Effector CD4-positive, alpha-beta T cell (primary cell): ENCODE measurements around the gene CAMK1.

Experiments used
- DNase-seq: peaks from one replicate; pipeline ENCODE4 v3.0.0-alpha.2; 2020
- total RNA-seq: gene quantifications from one replicate; lab custom pipeline; 2026; lab: John Stamatoyannopoulos, UW

The CAMK1 gene
- total RNA-seq, result 1.3 reads per million

DNA sequence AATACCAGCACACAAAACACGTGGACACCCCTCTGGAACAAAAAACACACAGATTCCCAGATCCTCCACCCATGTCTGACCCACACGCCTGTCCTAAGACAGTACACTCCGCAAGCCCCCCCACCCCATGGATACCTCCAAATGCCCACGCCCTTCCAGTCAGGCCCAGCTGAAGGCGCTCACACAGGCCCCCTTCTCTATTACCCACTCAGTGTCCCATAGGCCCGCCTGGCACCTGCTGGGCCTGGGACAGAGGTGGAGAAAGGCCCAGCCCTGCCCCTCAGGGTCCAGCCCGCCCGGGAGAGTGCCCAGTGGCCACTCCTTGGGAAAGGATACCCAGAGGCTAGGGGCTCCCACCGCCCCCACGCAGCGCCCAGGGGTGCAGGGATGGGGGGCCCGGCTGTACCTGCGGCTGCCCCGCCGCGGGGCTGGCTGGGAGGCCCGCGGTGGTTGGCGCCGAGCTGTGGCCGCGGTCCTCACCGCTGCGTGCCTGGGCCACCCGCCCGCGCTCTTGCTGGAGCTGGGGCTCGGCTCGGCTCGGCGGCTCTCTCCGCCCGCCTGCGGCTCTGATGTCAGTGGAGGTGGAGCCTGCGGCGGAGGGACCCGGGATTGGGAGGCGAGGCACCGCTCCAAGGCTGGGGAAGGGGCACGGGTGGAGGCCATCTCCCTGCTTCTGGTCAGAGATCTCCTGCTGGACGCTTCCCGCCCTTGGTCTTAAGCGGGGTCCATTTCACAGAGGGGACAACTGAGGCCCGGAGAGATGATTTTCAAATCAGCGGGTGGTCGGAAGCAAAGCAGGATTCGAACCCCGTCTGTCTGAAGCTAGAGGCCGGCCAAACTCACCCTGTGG is at the start of gene CAMK1:
TSS of gene CAMK1 (minus strand) at position 522 of the 850 bp plus-strand sequence. CDS start 2,198 bp downstream, outside the sequence.
- DNase-seq, result peak; percentile 30

DNA sequence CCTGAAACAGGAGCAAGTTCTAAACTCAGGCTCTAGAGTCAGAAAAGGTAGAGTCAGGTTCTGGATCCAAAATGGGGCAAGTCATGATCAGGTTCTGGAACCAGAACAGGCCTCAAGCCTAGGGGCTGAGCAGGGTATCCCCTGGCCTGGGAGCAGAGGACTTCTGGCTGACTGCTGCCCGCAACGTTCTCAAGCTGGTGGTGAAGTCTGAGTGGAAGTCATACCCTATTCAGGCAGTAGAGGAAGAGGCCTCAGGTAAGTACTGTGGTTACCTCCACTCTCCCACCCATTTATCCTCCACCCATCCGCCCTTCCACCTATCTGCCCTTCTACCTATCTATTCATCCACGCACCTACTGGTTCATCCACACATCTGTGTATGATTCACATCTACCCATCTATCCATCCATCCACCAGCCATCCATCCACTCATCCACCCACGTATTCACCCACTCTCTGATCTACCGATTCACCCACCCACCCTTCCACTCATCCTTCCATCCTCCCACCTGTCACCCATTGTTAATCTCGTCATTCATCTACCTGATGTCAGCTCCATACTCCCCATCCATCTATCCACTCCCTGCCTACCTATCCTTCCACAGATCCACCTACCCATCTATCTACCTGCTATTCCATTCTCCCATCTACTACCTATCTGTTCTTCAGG is 49.1 kb upstream of the CAMK1 start:
- no peak for DNase-seq

DNA sequence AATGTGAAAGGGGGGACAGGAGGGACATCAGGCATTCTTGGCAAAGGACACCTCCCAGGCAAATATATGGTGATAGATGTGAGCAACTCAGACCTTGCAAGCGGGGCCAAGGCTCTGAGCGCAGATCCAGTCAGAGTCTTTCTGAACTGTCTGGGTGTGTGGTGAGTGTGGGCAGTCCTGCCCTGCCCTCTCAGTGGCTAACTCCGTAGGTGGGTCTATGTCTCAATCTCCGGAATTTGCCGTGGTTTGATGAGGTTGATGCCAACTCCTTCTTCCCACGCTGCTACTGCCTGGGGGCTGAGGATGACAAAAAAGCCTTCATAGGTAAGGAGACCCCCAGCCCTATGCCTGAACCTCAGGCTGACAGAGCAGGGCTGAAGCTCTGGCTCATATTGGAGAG is 47.7 kb upstream of the CAMK1 start:
- no peak for DNase-seq

DNA sequence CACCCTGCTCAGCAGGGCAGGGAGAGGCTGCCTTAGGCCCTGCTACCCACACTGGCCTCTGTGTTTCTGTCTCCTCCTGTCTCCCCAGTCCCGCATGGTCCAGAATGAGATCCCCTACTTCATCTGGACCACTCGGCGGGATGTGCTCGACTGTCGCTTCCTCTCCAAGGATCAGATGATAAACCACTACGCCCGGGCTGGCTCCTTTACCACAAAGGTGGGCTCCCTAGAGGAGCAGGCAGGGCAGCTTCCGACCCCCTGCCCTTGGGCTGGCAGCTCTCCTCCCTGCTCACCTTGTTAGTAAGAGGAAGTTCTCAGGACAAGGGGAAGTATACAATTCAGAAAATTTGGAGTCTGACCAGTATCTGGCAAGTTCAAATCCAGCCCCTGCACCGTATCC is 46.2 kb upstream of the CAMK1 start:
- DNase-seq, result no peak

DNA sequence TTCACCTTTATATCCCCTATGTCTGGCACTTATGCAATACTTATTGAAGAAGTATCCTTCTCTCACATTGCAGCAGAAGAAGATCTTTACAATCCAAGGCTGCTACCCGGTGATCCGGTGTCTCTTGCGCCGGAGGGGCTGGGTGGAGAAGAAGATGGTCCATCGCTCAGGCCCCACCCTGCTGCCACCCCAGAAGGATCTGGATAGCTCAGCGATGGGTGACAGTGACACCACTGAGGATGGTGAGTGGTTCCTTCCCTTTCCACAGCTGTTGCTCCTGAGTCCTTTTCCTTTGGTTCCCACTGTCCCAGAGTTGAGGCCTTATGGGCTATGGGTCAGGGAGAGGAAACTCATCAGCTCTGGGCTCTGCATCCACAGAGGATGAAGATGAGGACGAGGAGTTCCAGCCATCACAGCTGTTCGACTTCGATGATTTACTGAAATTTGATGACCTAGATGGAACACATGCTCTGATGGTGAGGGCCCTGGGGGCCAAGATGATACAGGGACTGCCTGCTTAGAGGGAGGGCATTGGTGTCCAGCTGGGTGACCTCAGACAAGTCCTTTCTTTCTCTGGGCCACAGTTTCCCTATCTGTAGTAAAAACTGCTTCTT is 43.2 kb upstream of the CAMK1 start:
- DNase-seq, result no peak

DNA sequence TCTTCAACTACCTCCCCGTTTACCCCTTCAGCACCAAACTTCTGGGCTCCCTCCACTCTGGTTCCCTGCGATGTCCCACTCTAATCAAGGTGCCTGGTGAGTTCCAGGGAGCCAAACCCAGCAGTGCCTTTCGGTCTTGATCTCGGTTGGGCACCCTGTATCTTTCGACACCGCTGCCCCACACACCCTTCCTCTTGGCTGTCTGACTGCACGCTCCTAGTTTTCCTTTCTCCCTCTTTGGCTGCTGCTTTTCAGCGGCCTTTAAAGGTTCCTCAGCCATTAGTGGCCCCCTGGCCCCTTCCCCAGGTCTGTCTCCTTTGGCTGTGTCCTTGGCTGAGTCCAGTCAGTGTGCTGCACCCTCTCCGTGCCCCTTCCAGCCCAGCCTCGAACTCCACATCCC is 41.1 kb upstream of the CAMK1 start:
- no peak for DNase-seq

DNA sequence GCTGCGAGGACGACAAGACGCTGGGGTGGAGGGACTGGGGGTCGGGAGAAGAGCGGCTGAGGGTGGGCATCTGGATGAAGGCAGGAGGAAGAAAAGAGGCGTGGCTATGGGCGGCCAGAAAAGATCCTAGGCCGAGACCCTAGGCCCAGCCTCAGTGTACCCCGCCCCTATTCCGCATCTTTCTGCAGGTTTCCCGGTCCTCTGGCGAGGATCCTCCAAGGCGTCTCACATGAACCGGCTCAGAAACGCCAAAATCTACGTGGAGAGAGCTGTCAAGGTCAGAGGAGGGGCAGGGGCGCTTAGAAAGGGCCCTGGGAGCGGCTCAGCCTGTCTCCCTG is 40.7 kb upstream of the CAMK1 start:
- DNase-seq, result no peak

DNA sequence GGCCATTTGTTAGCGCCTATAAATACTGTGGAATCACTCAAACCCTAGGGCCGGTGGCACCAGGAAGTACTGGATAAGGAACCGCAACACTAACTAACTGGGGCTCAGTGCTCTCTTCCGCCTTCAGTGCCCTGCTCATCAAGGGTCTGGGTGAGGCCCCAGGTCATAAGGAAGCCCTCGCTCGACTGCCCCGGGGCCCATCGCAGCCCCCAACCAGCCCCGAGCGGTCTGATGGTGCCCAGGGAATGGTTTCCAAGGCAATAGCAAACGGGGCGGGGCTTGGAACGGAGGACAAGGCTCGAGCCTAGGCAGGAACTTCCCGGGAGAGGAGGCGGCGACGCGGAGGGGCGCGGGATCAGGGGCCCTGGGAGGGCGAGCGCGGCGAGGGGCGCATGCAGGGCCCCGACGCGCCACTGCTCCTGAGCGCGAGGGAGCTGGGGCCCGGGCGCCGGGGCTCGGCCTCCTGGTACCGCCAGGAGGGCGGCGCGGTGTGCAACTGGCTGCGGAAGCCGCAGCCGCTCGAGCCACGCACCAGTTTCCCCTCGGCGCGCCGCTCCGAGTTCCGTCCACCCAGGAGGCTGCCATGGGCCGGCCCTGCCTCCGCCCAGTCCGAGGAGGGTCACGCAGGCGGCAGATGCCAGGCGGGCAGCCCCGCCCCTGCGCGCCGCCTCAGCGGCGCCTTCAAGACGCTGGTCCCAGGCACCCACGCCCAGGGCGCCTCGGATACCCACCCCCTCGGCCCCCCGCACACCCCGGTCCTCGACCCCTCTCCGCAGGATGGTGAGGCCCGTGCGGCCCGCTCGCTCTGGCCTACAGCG is 40.1 kb upstream of the CAMK1 start, which contains the start of gene TTLL3:
TSS of gene TTLL3 (plus strand) at position 648 of the 818 bp plus-strand sequence. CDS start 400 bp downstream, outside the sequence.
- peak; percentile 28 for DNase-seq

DNA sequence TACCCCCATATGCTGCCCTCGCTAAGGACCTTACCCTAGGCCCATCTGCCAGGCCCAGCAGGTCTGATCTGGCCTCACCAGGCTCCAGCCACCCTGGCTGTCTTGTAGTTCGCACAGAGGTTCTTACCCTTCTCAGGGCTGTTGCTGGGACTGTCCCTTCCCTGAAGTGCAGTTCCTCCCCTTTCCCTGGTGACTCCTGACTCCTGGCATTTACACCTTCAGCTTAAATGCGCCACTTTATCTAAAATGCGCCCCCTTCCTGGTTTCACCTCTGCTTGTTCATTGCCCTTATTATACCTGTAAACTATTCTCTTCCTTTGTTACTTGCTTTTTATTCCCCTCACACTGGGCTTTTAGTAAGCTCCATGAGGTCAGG is 39.5 kb upstream of the CAMK1 start:
- no peak for DNase-seq

DNA sequence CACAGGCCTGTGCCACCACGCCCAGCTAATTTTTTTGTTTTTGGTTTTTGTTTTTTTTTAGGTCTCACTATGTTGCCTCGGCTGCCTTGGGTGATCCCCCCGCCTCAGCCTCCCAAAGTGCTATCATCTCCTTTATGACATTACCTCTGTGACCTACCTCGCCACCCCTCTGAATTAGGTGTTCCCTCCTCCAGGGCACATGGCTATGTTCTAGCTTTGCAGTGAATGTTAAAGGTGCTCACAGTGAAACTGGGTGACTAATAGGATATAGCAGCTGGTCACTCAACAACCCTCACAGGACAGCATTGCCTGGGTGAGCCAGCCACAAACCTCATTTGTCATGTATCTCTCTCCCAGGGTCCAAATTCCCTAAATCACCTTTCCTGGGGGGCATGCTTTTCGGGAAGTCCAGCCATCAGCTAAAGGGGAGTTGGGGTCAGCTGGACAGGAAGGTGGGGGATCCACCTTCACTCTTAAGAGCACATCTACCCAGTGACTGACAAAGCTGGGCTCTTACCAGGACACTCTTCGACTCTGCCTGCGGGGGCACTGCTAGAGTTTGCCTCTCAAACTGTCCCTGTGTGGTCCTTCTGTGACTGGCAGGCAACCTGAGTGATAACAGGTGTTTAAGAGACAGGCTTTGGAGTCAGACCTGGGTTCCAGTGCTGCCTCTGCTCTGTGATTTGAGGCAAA is 38.7 kb upstream of the CAMK1 start:
- DNase-seq, result peak; percentile 42

DNA sequence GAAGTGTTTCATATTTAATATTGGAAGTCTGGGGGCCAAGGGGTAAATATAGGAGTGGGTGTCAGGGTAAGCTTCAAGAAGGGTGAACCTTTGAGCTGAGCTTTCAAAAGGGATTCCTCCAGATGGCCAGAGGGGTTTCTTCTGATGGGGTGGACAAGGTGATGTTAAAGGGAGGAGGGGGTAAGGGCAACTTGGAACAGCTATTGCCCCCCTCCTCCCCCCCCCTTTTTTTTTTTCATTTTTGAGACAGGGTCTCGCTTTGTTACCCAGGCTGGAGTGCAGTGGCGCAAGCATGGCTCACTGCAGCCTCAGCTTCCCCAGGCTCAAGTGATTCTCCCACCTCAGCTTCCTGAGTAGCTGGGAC is 38.2 kb upstream of the CAMK1 start:
- DNase-seq, result no peak

DNA sequence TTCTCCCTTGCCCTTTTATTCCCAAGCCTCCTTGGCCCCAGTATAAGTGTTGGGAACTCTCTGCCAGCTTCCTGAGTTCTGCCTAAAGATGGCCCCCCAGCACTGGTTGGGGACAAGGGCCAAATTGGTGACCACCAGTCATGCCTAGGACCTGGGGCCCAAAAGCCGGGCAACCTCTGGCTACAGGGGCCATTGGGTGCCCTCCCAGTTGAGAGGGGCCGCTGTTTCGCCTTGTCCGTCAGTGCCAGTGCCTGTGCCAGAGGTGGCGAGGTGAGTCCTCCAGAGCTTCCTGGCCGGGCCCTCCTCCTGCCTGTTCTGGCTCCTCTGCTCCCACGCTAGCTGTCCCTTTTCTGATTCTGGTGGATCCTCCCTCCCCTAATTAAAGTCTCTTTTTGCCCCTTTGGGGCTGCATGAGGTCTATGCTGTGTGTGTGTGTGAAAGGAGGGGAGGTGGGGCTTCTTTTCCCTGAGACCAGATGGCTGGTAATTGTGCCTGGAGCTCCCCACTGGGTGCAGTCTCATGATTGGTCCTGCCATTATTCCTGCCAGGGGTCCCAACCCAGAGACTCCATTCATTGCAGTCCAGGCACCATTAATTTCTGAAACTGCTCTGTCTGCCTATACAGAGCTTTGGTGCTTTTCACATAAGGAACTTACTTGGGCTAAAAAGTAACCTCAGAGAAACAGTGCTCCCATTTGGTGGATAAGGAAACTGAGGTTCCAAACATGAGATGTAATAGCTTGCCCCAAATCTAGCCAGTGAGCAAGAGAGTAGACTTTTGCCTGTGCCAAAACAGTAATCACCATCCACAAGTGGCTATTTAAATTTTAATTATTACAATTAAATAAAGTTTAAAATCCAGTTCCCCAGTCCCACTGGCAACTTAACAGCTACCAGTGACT is 37.2 kb upstream of the CAMK1 start:
- no peak for DNase-seq

DNA sequence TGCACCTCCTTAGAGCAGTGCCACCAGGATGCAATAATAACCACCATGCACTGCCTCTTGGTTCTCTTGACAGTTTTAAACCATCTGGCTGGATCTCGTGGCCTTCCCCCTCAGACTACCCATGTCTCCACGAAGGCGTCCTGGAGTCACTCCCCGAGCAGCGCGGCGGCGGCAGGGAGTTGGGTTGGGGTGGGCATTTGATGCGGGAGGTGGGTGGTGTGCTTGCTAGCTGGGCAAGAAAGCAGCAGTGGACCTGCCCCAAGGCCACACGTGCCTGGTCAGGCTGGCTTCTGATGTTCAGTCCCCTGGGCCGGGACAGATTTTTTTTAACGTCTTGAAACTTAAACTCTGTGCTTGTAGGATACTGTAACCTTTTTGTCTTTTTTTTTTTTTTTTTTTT is 36.4 kb upstream of the CAMK1 start:
- DNase-seq, result no peak

DNA sequence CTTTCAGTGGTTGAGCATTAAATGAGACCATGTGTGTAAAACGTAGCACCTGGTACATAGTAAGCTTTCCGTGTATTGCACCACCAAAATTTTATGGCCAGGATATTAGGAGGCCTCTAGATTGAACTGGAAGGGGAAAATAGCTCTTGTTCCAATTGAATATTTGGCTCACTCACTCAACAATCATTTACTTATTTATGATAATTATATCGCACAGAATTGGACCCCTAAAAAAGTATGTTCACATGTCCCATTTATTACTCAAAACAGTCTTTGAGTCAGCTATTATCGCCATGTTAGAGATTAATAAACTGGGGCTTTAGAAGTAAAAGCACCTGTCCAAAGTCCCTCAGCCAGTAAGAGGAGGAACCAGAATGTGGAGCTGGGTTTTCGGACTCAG is 35.2 kb upstream of the CAMK1 start:
- no peak for DNase-seq

DNA sequence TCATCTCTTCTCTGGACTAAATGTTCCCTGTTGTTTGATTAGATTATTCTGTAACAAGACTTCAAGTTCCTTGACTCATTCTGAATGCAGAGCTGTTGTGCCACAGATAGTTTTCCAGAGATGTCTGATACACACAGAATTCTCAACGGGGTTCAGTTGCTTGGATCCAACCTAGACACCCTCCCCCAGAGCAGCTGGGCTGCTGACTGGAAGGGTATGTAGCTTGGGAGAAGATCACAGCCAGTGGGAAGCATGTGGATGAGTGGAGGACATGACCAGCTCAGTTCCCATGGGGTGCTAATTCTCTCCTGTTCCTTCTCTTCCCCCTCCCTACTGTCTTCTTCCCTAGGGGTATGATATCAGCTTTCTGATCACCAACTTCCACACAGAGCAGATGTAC is 33.7 kb upstream of the CAMK1 start:
- no peak for DNase-seq

DNA sequence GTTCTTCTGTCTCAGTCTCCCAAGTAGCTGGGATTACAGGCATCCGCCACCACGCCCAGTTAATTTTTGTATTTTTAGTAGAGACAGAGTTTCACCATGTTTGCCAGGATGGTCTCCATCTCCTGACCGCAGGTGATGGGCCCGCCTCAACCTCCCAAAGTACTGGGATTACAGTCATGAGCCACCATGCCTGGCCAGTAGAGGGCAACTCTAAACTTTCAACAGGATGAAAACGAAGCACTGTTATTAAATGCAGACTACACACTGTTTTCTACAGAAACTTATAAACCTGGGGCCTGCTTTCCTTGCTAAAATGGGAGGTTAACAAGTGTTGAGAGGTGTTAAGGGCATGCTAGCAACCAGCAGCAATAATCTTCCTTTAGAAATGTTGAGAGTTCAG is 30.8 kb upstream of the CAMK1 start:
- DNase-seq, result no peak

DNA sequence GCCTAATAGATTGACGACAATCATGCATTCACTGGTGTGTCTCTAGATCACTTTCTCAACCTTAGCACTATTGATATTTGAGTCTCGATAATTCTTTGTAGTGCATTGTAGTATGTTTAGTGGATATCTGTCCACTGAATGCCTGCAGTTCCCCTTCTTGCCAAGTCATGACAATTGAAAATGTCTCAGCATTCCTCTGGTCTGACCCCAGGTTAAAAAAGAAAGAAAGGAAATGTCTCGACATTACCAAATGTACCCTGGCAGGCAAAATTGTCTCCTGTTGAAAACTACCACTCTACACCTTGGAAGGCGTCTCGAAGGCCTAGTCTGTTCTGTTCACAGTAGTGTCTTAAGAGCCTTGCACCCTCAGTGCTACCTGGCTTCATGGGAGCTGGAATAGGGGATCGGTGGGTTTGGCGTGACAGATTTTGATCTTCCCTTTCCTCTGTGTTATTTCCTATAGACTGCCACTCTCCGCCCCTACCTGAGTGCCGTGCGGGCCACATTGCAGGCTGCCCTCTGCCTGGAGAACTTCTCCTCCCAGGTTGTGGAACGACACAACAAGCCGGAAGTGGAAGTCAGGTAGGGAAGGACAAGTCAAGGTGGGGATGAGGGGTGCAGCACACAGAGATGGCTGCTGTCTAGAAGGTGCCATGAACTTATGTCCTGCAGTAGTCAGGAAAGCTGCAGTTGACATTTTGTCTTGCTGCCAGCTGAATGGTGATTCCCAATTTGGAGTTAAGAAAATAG is 27.6 kb upstream of the CAMK1 start:
- DNase-seq, result no peak

DNA sequence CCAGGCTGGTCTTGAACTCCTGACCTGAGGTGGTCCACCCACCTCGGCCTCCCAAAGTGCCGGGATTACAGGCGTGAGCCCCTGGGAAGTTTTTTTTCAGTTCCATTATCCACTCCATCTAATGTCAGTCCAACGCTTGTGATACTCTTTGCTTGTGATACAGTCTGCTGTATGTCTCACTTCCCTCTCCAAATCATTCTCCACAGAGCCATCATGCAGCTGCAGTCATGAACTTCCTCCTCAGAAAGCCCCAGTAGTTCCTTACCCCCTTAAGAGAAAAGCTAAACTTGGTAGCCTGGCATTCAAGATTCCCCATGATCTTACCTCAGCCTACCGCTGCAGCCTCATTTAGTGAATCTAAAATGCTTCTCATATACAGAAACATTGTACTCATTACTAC is 25.5 kb upstream of the CAMK1 start:
- DNase-seq, result no peak

DNA sequence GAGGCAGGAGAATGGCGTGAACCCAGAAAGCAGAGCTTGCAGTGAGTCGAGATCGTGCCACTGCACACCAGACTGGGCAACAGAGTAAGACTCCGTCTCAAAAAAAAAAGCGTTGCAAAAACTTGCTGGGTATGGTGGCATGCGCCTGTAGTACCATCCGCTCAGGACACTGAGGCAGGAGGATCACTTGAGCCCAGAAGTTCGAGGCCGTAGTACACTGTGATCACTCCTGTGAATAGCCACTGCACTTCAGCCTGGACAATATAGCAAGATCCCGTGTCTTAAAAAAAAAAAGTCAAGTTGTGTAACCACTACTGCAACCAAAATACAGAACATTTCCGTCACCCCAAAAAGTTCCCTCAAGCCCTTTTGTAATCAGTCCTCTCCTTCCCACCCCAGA is 24.7 kb upstream of the CAMK1 start:
- DNase-seq, result no peak

DNA sequence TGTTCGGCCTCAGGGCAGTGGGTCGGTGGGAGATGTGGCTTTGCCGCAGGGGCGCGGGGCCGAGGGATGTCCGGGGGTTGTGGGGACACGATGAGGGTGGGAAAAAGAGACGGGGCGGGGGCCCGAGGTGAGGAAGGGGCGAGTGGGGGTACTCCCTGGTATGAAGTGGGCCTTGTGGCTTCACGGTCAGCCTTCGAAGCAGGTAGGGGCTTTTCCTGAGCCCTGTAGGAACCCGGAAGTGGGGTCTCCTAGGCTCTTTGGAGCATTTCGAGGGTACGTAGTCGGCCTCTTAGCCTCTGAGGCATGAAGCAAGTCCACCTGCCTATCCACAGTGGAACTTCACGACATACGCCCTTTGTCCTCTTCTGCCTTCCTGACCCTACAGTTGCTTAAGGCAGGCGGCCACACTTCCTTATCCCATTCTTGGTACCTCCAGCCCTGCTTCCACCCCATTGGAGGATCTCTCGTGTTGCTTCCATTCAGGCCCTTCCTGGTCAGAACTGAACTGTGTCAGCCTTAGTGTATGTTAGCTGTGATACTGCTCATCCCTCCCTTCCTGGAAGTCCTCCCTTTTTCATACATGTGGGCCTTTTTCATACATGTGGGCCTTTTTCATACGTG is 23.5 kb upstream of the CAMK1 start:
- DNase-seq, result peak; percentile 23
